HL-60 (cell line): ENCODE data around the gene GPR84.

ENCODE experiments used
- DNase-seq, 2 experiments: peaks; one replicate each; pipeline ENCODE4 v3.0.0-alpha.2; 2010 to 2020; ENCODE audit warnings: low read depth in 1 of 2, low spot score in 1 of 2
- H3K27ac ChIP-seq: fragments of 250-450 bp; sonication (Bioruptor Pico); replicated peaks from 2 replicates; pipeline ENCODE4 v1.5.1; 2020; ENCODE audit warnings: mild to moderate bottlenecking, moderate library complexity
- H3K27me3 ChIP-seq: fragments of 250-450 bp; sonication (Bioruptor Pico); 2 replicates; pipeline ENCODE4 v1.5.1; 2021; ENCODE audit warnings: mild to moderate bottlenecking, moderate library complexity; ENCODE audit not compliant: insufficient read depth, poor library complexity, severe bottlenecking
- H3K4me3 ChIP-seq: replicated peaks from 2 replicates; pipeline ENCODE4 v1.5.1; 2011; ENCODE audit warnings: mild to moderate bottlenecking, control low read depth, low read length; ENCODE audit not compliant: insufficient read depth
- GABPA ChIP-seq: IDR thresholded peaks from 2 replicates; pipeline ENCODE4 v1.6.1; 2012; ENCODE audit warnings: low read depth
- POLR2AphosphoS5 ChIP-seq: IDR thresholded peaks from 2 replicates; pipeline ENCODE4 v1.6.1; 2012; ENCODE audit warnings: low read depth
- REST ChIP-seq: IDR thresholded peaks from 2 replicates; pipeline ENCODE4 v1.6.1; 2012; ENCODE audit warnings: low read depth; ENCODE audit not compliant: insufficient replicate concordance
- SPI1 ChIP-seq: IDR thresholded peaks from 2 replicates; pipeline ENCODE4 v1.6.1; 2012; ENCODE audit warnings: low read depth, mild to moderate bottlenecking, borderline replicate concordance
- TF ChIP-seq, protein P1 (sequence below): IDR thresholded peaks from one replicate; pipeline ENCODE4 v1.5.1; 2011; ENCODE audit warnings: low read length, control low read depth, inconsistent platforms; ENCODE audit not compliant: insufficient read depth

GPR84 gene

GRCh38 chr12:54381136-54381535 is 16.9 kb upstream of the GPR84 start:
- no peak for DNase-seq
- no peaks in the 10 kb centered on the region for H3K27me3 ChIP-seq
- H3K4me3 ChIP-seq = no peak overlapping the region
- no peak for TF ChIP-seq POLR2AphosphoS5
- no peak for TF ChIP-seq GABPA
- TF ChIP-seq SPI1 = no peak
- no peak for TF ChIP-seq REST
- TF ChIP-seq, protein P1, sequence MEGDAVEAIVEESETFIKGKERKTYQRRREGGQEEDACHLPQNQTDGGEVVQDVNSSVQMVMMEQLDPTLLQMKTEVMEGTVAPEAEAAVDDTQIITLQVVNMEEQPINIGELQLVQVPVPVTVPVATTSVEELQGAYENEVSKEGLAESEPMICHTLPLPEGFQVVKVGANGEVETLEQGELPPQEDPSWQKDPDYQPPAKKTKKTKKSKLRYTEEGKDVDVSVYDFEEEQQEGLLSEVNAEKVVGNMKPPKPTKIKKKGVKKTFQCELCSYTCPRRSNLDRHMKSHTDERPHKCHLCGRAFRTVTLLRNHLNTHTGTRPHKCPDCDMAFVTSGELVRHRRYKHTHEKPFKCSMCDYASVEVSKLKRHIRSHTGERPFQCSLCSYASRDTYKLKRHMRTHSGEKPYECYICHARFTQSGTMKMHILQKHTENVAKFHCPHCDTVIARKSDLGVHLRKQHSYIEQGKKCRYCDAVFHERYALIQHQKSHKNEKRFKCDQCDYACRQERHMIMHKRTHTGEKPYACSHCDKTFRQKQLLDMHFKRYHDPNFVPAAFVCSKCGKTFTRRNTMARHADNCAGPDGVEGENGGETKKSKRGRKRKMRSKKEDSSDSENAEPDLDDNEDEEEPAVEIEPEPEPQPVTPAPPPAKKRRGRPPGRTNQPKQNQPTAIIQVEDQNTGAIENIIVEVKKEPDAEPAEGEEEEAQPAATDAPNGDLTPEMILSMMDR = no peak
- no peak overlapping the region for H3K27ac ChIP-seq

- Histone ChIP-seq H3K4me3 (no peak overlapping the region), H3K27ac (no peak overlapping the region), H3K27me3 (no peaks in the 10 kb centered on the region)
- no peak for TF ChIP-seq REST
- TF ChIP-seq, protein P1 = peak; percentile 100
- DNase-seq = peak; percentile 75 to 91
Observed at GRCh38 chr12:54379398-54380201, 15.3 kb upstream of the GPR84 start.

- no peak for DNase-seq
- no peak overlapping the region for H3K4me3 ChIP-seq
- H3K27me3 ChIP-seq = no peaks in the 10 kb centered on the region
- TF ChIP-seq POLR2AphosphoS5 (no peak), GABPA (no peak), SPI1 (no peak)
- H3K27ac ChIP-seq = no peak overlapping the region
Observed at GRCh38 chr12:54378796-54379397, 14.6 kb upstream of the GPR84 start.

GRCh38 chr12:54377797-54378515 is 13.7 kb upstream of the GPR84 start:
- H3K4me3 ChIP-seq = no peak overlapping the region
- TF ChIP-seq REST (no peak), POLR2AphosphoS5 (no peak), SPI1 (no peak), GABPA (no peak)
- TF ChIP-seq, protein P1 = no peak

More at GRCh38 chr12:54377797-54378515, 13.7 kb upstream of the GPR84 start:
- Histone ChIP-seq H3K27ac (no peak overlapping the region), H3K27me3 (no peaks in the 10 kb centered on the region)
- DNase-seq = no peak
